Stimulated activated CD8-positive, alpha-beta memory T cell treated with anti-CD3 and anti-CD28 coated beads, Interleukin-7, amount 100 ng/mL, for 1 hour (primary cell): ENCODE measurements around the gene NT5C3A.
"Not testable (repeated sequence)": the region's sequence is repeated elsewhere in the genome, so short reads cannot be mapped to it uniquely, and the experiment has no call there.

Source experiments
- DNase-seq, 2 donors: peaks; one replicate each; pipeline ENCODE4 v3.0.0-alpha.2; 2020; ENCODE audit warnings: low read depth in 2 of 2

NT5C3A gene

GRCh38 chr7:32979902-32980301 is 82.7 kb downstream of the NT5C3A start:
- DNase-seq, result not testable (repeated sequence)

GRCh38 chr7:32979246-32979645 is 83.3 kb downstream of the NT5C3A start:
- not testable (repeated sequence) for DNase-seq

GRCh38 chr7:32977159-32977558 is 85.4 kb downstream of the NT5C3A start:
- not testable (repeated sequence) for DNase-seq

GRCh38 chr7:32971967-32972366 is 90.6 kb downstream of the NT5C3A start:
- DNase-seq, result not testable (repeated sequence)

- DNase-seq, result not testable (repeated sequence)
These were observed 95.4 kb downstream of the NT5C3A start for GRCh38 chr7:32967268-32967582.

GRCh38 chr7:32966489-32967267 is 95.9 kb downstream of the NT5C3A start:
- not testable (repeated sequence) for DNase-seq

GRCh38 chr7:32964461-32965159 is 98.0 kb downstream of the NT5C3A start:
- DNase-seq, result not testable (repeated sequence)
